Measurements from ENCODE around the gene SDCCAG8. TPM values are rescaled to one million over a fixed set of nuclear protein-coding genes. Genes with fewer than 3 reads are reported as not detected.

SDCCAG8 gene
- total RNA-seq, 2 donors from 2014 or later = 49.0 to 56.4 TPM

DNA sequence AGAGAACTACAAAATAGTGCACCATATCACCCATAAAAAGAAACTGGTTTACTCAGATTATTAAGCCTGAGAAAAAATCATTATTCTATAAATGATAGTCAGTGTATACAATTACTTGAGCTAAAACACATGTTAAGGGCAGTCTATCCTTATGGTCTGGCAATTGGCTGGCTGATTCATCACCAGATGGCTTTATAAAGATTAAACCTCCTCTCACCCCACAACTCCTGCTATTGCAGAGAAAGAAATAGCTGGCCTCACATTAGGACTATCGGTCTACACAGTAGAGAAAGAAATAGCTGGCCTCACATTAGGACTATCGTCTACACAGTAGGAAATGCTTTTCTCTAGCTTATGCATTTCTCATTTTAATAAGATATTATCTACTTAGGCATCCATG lies 21.9 kb upstream of the SDCCAG8 start:
- H3K27me3 ChIP-seq = no peaks in the 10 kb centered on the region
- no peak for TF ChIP-seq POLR2A (IDR thresholded peaks at IDR 0.05)
- TF ChIP-seq, protein P1, sequence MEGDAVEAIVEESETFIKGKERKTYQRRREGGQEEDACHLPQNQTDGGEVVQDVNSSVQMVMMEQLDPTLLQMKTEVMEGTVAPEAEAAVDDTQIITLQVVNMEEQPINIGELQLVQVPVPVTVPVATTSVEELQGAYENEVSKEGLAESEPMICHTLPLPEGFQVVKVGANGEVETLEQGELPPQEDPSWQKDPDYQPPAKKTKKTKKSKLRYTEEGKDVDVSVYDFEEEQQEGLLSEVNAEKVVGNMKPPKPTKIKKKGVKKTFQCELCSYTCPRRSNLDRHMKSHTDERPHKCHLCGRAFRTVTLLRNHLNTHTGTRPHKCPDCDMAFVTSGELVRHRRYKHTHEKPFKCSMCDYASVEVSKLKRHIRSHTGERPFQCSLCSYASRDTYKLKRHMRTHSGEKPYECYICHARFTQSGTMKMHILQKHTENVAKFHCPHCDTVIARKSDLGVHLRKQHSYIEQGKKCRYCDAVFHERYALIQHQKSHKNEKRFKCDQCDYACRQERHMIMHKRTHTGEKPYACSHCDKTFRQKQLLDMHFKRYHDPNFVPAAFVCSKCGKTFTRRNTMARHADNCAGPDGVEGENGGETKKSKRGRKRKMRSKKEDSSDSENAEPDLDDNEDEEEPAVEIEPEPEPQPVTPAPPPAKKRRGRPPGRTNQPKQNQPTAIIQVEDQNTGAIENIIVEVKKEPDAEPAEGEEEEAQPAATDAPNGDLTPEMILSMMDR (IDR thresholded peaks at IDR 0.05) = no peak
- no peak for ATAC-seq
- intact Hi-C loops (cut with DNase I) = no loop called here
- 88 to 89% methylated on average over 2 of the region's 2 CpGs for WGBS, 2 donors
- DNase-seq = no peak
- H3K9me3 ChIP-seq = peaks cover 0 to 5% (median 0%) of the 10 kb centered on the region in 3 donors
- H3K4me3 ChIP-seq = no peak overlapping the region
- H3K36me3 ChIP-seq (replicated peaks in 1 of 2; ENCODE audit: insufficient read depth in 1 of 2, low read depth in 2 of 2) = peaks cover 0 to 2% of the 10 kb centered on the region in 2 donors
- H3K27ac ChIP-seq = no peak overlapping the region
- H3K4me1 ChIP-seq = no peaks in the 10 kb centered on the region

DNA sequence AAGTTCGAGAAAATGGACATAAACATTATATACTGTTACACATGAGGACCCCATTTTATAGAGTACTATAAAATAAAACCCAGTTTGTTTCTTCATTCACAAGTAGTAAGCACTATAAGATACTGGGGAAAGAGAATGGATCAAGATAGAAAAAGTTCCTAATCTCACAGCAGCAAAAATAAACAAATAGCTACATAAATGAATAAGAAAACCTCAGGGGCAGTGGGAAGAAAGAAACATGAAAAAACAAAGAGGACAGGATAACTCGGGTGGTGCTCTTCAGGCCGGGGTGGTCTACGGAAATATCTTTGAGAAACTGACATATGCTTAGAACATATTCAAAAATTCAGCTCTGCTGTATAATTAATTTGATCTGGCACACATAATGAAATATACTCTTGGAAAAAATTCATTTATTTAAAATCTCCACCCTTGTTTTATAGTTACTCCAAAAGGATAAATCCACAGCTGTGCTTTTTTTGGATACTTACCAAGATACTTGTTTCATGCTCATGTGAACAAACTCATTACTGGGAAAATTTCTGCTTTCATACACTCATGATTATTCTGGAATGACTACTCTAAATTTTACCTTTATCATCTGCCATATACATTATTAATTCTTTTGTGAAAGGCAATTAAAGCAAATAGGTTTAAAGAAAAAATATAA lies 20.7 kb upstream of the SDCCAG8 start:
- TF ChIP-seq, protein P1 (IDR thresholded peaks at IDR 0.05) = no peak
- TF ChIP-seq POLR2A (IDR thresholded peaks at IDR 0.05) = no peak
- peaks cover 0 to 2% of the 10 kb centered on the region in 2 donors for H3K36me3 ChIP-seq (replicated peaks in 1 of 2; ENCODE audit: insufficient read depth in 1 of 2, low read depth in 2 of 2)
- ATAC-seq (no peak), DNase-seq (no peak)
- no peaks in the 10 kb centered on the region for H3K4me1 ChIP-seq
- intact Hi-C loops (cut with DNase I) = no loop called here
- H3K9me3 ChIP-seq = peaks cover 0 to 5% (median 0%) of the 10 kb centered on the region in 3 donors
- 85 to 93% methylated on average over 4 of the region's 4 CpGs for WGBS, 2 donors
- H3K27me3 ChIP-seq = no peaks in the 10 kb centered on the region
- no peak overlapping the region for H3K27ac ChIP-seq
- no peak overlapping the region for H3K4me3 ChIP-seq

DNA sequence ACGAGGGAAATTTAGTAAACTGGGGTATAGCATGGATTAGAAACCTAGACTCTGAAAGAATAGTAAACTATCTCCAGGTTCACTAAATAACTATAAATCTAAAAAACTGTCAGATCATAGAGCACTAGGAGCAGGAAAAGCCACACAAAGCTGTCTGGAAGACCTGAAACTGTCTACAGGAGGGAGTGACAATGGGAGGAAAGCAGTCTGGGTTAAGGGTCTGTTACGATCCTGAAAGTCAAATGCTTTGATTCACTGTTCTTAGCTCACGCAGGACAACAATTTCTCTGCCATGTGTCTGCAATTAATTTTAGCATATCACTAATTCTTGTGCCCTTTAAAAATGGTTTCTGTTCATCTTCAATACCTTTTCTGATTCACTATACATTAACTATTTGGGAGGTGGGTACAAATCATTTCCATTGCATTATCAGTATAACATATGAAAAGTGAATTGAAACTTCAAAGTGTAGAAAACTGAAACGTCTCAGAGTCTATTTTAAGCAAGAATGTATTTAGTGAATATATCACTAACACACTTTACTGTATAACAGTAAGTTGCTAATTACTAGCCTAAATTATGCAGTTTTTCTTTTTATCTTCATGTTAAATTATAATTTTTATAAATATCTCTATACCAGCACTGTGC lies 19.1 kb upstream of the SDCCAG8 start:
- 78 to 79% methylated on average over 4 of the region's 4 CpGs for WGBS, 2 donors
- no peak overlapping the region for H3K4me3 ChIP-seq
- no peaks in the 10 kb centered on the region for H3K27me3 ChIP-seq
- H3K4me1 ChIP-seq = no peaks in the 10 kb centered on the region
- no peak overlapping the region for H3K27ac ChIP-seq
- intact Hi-C loops (cut with DNase I) = no loop called here
- ATAC-seq (no peak), DNase-seq (no peak)
- H3K36me3 ChIP-seq (replicated peaks in 1 of 2; ENCODE audit: insufficient read depth in 1 of 2, low read depth in 2 of 2) = peaks cover 0 to 2% of the 10 kb centered on the region in 2 donors
- TF ChIP-seq, protein P1 (IDR thresholded peaks at IDR 0.05) = no peak
- no peak for TF ChIP-seq POLR2A (IDR thresholded peaks at IDR 0.05)
- H3K9me3 ChIP-seq = no peaks in the 10 kb centered on the region

DNA sequence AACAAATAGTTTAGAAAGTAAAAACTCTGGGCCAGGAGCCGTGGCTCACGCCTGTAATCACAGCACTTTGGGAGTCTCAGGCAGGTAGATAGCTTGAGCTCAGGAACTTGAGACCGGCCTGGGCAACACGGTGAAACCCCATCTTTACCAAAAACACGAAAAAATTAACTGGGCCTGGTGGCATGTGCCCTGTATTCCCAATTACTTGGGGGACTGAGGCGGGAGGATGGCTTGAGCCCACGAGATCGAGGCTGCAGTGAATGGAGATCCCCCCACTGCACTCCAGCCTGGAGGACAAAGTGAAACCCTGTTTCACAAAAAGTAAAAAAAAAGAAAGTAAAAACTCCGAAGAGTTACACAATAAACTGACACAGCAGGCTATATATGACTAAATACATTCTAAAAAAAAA lies 11.4 kb upstream of the SDCCAG8 start:
- ATAC-seq (no peak), DNase-seq (no peak)
- H3K9me3 ChIP-seq = no peaks in the 10 kb centered on the region
- intact Hi-C loops (cut with DNase I) = no loop called here
- 78 to 87% methylated on average over 9 of the region's 9 CpGs for whole genome bisulfite sequencing, 2 donors
- no peak overlapping the region for H3K4me3 ChIP-seq
- no peaks in the 10 kb centered on the region for H3K4me1 ChIP-seq
- H3K27me3 ChIP-seq = no peaks in the 10 kb centered on the region
- TF ChIP-seq POLR2A (IDR thresholded peaks at IDR 0.05) = no peak
- TF ChIP-seq, protein P1 (IDR thresholded peaks at IDR 0.05) = no peak
- H3K27ac ChIP-seq = no peak overlapping the region
- H3K36me3 ChIP-seq (replicated peaks in 1 of 2; ENCODE audit: insufficient read depth in 1 of 2, low read depth in 2 of 2) = no peaks in the 10 kb centered on the region

Measured in body of pancreas (tissue), 4 donors.